ENCODE measurements around the gene SDSL. TPM values are rescaled to one million over a fixed set of nuclear protein-coding genes. Genes with fewer than 3 reads are reported as not detected.

SDSL gene
- total and polyA plus RNA-seq, 2 of the 13 experiments (the other 11 are each of a cell fraction or from before 2014, with no cell fraction given) = 1.2 to 1.7 TPM

DNA sequence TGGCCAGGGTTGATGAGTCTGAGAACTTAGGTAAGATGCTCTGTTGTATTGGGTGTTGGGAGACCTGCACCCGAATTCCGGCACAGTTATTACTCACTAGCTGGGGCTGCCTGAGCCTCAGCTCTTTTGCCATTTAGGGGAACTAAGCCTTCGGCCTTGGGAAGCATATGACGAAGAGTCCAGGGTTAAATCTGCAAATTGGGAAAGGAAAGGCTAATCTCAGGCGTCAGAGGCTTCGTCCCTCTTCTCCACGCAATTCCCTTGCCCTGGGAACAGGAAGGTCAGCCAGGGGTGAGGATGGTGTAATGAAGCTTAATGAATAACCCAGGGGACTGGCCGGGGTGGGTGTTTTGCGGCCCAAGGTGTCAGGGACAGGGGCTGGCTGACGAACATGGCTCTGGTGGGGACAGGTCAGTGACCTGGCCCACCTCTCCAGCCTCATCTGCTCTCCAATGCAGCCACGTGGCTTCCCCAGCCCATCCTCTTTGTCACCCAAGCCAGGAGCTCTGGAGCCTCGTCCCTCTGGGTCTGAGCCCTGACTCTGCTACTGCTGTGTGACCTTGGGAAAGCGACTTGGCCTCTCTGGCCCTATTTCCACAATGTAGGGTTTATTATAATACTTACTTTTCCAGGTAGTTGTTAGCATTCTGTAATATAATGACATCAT lies 3.8 kb upstream of the SDSL start (continued):
- TF ChIP-seq, protein P1, sequence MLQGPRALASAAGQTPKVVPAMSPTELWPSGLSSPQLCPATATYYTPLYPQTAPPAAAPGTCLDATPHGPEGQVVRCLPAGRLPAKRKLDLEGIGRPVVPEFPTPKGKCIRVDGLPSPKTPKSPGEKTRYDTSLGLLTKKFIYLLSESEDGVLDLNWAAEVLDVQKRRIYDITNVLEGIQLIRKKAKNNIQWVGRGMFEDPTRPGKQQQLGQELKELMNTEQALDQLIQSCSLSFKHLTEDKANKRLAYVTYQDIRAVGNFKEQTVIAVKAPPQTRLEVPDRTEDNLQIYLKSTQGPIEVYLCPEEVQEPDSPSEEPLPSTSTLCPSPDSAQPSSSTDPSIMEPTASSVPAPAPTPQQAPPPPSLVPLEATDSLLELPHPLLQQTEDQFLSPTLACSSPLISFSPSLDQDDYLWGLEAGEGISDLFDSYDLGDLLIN (CRISPR knock-in tag; IDR thresholded peaks at IDR 0.05; ENCODE audit: borderline replicate concordance) = no peak
- TF ChIP-seq SIN3A (IDR thresholded peaks at IDR 0.05; ENCODE audit: borderline replicate concordance, low read depth, low read length) = no peak
- no peak for TF ChIP-seq ZNF713 (CRISPR knock-in tag; IDR thresholded peaks at IDR 0.05)
- TF ChIP-seq CAMTA2 (CRISPR knock-in tag; IDR thresholded peaks at IDR 0.05; ENCODE audit: borderline replicate concordance) = no peak
- no peak for TF ChIP-seq ZNF441 (CRISPR knock-in tag; IDR thresholded peaks at IDR 0.05; ENCODE audit: borderline replicate concordance)
- TF ChIP-seq NONO (IDR thresholded peaks at IDR 0.05) = no peak
- TF ChIP-seq NONO (CRISPR knock-in tag; conservative IDR thresholded peaks at IDR 0.05) = peak; percentile 47; the same call in 1 of the 2 replicates
- no peak for TF ChIP-seq PHF8 (CRISPR knock-in tag; IDR thresholded peaks at IDR 0.05)
- TF ChIP-seq ZBTB42 (CRISPR knock-in tag; IDR thresholded peaks at IDR 0.05) = no peak
- TF ChIP-seq ZC3H4 (CRISPR knock-in tag; IDR thresholded peaks at IDR 0.05; ENCODE audit: borderline replicate concordance) = no peak
- no peak for TF ChIP-seq PLRG1 (conservative IDR thresholded peaks at IDR 0.05)
- TF ChIP-seq ZNF510 (CRISPR knock-in tag; IDR thresholded peaks at IDR 0.05; ENCODE audit: low read depth) = no peak
- no peak for TF ChIP-seq SOX13 (IDR thresholded peaks at IDR 0.05)
- TF ChIP-seq SOX13 (CRISPR knock-in tag; conservative IDR thresholded peaks at IDR 0.05 in 1 of 2, IDR thresholded peaks at IDR 0.05 in 1 of 2) = no peak; a peak in 1 of 4 replicates
- no peak for TF ChIP-seq ZNF484 (CRISPR knock-in tag; IDR thresholded peaks at IDR 0.05; ENCODE audit: borderline replicate concordance, low read depth)
- TF ChIP-seq, protein P2, sequence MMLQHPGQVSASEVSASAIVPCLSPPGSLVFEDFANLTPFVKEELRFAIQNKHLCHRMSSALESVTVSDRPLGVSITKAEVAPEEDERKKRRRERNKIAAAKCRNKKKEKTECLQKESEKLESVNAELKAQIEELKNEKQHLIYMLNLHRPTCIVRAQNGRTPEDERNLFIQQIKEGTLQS (CRISPR knock-in tag; IDR thresholded peaks at IDR 0.05) = no peak
- TF ChIP-seq, protein P3, sequence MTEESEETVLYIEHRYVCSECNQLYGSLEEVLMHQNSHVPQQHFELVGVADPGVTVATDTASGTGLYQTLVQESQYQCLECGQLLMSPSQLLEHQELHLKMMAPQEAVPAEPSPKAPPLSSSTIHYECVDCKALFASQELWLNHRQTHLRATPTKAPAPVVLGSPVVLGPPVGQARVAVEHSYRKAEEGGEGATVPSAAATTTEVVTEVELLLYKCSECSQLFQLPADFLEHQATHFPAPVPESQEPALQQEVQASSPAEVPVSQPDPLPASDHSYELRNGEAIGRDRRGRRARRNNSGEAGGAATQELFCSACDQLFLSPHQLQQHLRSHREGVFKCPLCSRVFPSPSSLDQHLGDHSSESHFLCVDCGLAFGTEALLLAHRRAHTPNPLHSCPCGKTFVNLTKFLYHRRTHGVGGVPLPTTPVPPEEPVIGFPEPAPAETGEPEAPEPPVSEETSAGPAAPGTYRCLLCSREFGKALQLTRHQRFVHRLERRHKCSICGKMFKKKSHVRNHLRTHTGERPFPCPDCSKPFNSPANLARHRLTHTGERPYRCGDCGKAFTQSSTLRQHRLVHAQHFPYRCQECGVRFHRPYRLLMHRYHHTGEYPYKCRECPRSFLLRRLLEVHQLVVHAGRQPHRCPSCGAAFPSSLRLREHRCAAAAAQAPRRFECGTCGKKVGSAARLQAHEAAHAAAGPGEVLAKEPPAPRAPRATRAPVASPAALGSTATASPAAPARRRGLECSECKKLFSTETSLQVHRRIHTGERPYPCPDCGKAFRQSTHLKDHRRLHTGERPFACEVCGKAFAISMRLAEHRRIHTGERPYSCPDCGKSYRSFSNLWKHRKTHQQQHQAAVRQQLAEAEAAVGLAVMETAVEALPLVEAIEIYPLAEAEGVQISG (CRISPR knock-in tag; IDR thresholded peaks at IDR 0.05) = no peak; the same call in none of the 2 replicates
- TF ChIP-seq ZNF605 (CRISPR knock-in tag; IDR thresholded peaks at IDR 0.05) = no peak
- TF ChIP-seq, protein P4, sequence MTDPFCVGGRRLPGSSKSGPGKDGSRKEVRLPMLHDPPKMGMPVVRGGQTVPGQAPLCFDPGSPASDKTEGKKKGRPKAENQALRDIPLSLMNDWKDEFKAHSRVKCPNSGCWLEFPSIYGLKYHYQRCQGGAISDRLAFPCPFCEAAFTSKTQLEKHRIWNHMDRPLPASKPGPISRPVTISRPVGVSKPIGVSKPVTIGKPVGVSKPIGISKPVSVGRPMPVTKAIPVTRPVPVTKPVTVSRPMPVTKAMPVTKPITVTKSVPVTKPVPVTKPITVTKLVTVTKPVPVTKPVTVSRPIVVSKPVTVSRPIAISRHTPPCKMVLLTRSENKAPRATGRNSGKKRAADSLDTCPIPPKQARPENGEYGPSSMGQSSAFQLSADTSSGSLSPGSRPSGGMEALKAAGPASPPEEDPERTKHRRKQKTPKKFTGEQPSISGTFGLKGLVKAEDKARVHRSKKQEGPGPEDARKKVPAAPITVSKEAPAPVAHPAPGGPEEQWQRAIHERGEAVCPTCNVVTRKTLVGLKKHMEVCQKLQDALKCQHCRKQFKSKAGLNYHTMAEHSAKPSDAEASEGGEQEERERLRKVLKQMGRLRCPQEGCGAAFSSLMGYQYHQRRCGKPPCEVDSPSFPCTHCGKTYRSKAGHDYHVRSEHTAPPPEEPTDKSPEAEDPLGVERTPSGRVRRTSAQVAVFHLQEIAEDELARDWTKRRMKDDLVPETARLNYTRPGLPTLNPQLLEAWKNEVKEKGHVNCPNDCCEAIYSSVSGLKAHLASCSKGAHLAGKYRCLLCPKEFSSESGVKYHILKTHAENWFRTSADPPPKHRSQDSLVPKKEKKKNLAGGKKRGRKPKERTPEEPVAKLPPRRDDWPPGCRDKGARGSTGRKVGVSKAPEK (CRISPR knock-in tag; IDR thresholded peaks at IDR 0.05; ENCODE audit: borderline replicate concordance) = no peak
- TF ChIP-seq NBN (conservative IDR thresholded peaks at IDR 0.05) = no peak
- no peak for TF ChIP-seq MTA3 (CRISPR knock-in tag; IDR thresholded peaks at IDR 0.05)
